Vagina (tissue), 2 donors: ENCODE measurements around the gene UBAP1. TPM values are rescaled to one million over a fixed set of nuclear protein-coding genes. Genes with fewer than 3 reads are reported as not detected.
A peak's percentile ranks its signal among the peaks of the same experiment; 100 is the strongest.

Experiments used
- DNase-seq, 2 donors: peaks; one replicate each; pipeline ENCODE4 v3.0.0-alpha.2; 2017; ENCODE audit errors: extremely low spot score in 2 of 2
- H3K27ac ChIP-seq: fragments of 200-600 bp; sonication (generic); one replicate; pipeline ENCODE4 v1.5.1; 2019
- H3K27me3 ChIP-seq: fragments of 200-600 bp; sonication (generic); one replicate; pipeline ENCODE4 v1.5.1; 2019
- H3K36me3 ChIP-seq, 2 donors: fragments of 200-600 bp; sonication (generic); one replicate each; pipeline ENCODE4 v1.5.1; 2017 to 2019
- H3K4me1 ChIP-seq: fragments of 200-600 bp; sonication (generic); one replicate; pipeline ENCODE4 v1.5.1; 2019
- H3K4me3 ChIP-seq, 2 donors: fragments of 200-600 bp; sonication (generic); 1 replicate in 1 of 2; 2 replicates in 1 of 2; pipeline ENCODE4 v1.5.1; 2016 to 2019
- H3K9me3 ChIP-seq: fragments of 200-600 bp; sonication (generic); one replicate; pipeline ENCODE4 v1.5.1; 2019
- CTCF ChIP-seq, 3 experiments: fragments of 450-650 bp in 2 of 3; fragments of 200-600 bp in 1 of 3; sonication (generic) in 1 of 3; IDR thresholded peaks; one replicate each; pipeline ENCODE4 v1.5.1; 2017 to 2019; ENCODE audit warnings: antibody characterized with exemption in 3 of 3, mild to moderate bottlenecking in 2 of 3, moderate library complexity in 2 of 3
- POLR2A ChIP-seq, 2 donors: fragments of 450-650 bp; IDR thresholded peaks; one replicate each; pipeline ENCODE4 v1.6.1; 2017; ENCODE audit warnings: antibody characterized with exemption in 2 of 2, mild to moderate bottlenecking in 2 of 2, moderate library complexity in 2 of 2
- POLR2AphosphoS5 ChIP-seq, 2 donors: sonication (generic); formaldehyde crosslinking; IDR thresholded peaks; one replicate each; pipeline ENCODE4 v1.9.0; 2017; ENCODE audit warnings: antibody characterized with exemption in 2 of 2, mild to moderate bottlenecking in 2 of 2, low read depth in 1 of 2; ENCODE audit not compliant: insufficient read depth in 1 of 2
- intact Hi-C: fragments of 100-400 bp; cut with DNase I; formaldehyde crosslinking; loops from one replicate; pipeline ENCODE4 v1.15.1; 2023
- total RNA-seq: library from RNA; depleted of rRNA; stranded (reverse); fragments of >200 nt; gene quantifications from one replicate; pipeline ENCODE4 v1.2.3, GENCODE V29; 2016

Gene UBAP1
- total RNA-seq, 1 donor from 2014 or later, result 43.0 TPM

GRCh38 chr9:34254966-34255825 lies 76.4 kb downstream of the UBAP1 start:
- TF ChIP-seq CTCF (IDR thresholded peaks at IDR 0.05), result no peak
- TF ChIP-seq POLR2AphosphoS5 (IDR thresholded peaks at IDR 0.05; ENCODE audit: insufficient read depth in 1 of 2, low read depth in 1 of 2), result no peak
- no peak for TF ChIP-seq POLR2A (IDR thresholded peaks at IDR 0.05)
- Histone ChIP-seq H3K9me3 (no peaks in the 10 kb centered on the region), H3K36me3 (peaks cover 0 to 21% of the 10 kb centered on the region in 2 donors), H3K27me3 (no peaks in the 10 kb centered on the region), H3K4me3 (no peak overlapping the region), H3K4me1 (peaks cover 30% of the 10 kb centered on the region), H3K27ac (peak overlapping the region; percentile 71)
- intact Hi-C loops, result loop anchor here (10.0 kb wide), 2 partner anchors 80 to 130 kb away; partner anchors contain the start of genes DCAF12 and UBAP1
- no peak for DNase-seq

DNA sequence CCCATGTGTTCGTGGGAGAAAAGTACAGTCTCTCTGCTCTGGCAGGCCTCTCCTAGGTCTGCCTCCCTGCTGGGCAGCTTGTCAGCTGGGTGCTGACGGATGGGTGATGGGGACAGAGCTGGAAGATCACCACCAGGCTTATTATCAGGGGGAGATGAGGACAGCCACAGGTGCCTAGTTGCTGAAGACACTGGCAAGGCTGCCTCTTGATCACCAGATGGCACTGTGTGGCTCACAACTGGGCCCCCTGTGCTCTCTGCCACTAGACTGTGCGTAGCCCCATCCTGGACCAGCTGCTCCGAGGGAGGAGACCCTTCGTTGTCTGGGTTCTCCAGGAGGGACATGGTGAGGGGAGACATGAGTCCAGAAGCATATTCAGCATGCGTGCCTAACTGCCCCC lies 77.3 kb downstream of the UBAP1 start:
- H3K4me1 ChIP-seq, result peaks cover 30% of the 10 kb centered on the region
- no peak overlapping the region for H3K27ac ChIP-seq
- no peak overlapping the region for H3K4me3 ChIP-seq
- TF ChIP-seq POLR2A (IDR thresholded peaks at IDR 0.05) (no peak), CTCF (IDR thresholded peaks at IDR 0.05) (no peak)
- no peaks in the 10 kb centered on the region for H3K9me3 ChIP-seq
- intact Hi-C loops, result loop anchor here (10.0 kb wide), 2 partner anchors 81 to 131 kb away; partner anchors contain the start of genes DCAF12 and UBAP1
- peaks cover 0 to 12% of the 10 kb centered on the region in 2 donors for H3K36me3 ChIP-seq
- H3K27me3 ChIP-seq, result no peaks in the 10 kb centered on the region
- no peak for DNase-seq

GRCh38 chr9:34256987-34257585 lies 78.2 kb downstream of the UBAP1 start:
- no peak overlapping the region for H3K4me3 ChIP-seq
- no peaks in the 10 kb centered on the region for H3K27me3 ChIP-seq
- H3K4me1 ChIP-seq, result peaks cover 30% of the 10 kb centered on the region
- intact Hi-C loops, result loop anchor here (10.0 kb wide), 2 partner anchors 82 to 132 kb away; partner anchors contain the start of genes DCAF12 and UBAP1
- no peaks in the 10 kb centered on the region for H3K9me3 ChIP-seq
- H3K27ac ChIP-seq, result no peak overlapping the region
- DNase-seq, result no peak
- peaks cover 0 to 2% of the 10 kb centered on the region in 2 donors for H3K36me3 ChIP-seq
- TF ChIP-seq CTCF (IDR thresholded peaks at IDR 0.05) (no peak), POLR2A (IDR thresholded peaks at IDR 0.05) (no peak), POLR2AphosphoS5 (IDR thresholded peaks at IDR 0.05; ENCODE audit: insufficient read depth in 1 of 2, low read depth in 1 of 2) (no peak)

DNA sequence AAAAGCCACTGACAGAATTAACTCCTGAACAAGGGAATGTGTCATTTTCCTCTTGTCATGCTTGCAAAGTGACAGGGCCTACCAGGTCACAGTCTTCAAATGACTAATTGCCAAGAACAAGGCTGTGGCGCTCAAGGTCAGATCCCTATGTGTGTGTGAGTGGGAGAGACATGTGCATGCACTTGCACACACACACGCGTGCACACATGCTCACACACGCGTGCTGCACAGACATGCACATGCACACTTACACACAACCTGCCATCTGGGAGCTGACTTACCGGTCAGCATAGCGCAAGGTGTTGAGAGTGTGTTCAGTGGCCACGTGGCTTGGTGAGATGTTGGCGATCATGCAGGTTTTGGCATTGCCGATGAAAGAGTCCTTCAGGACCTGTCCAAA lies 80.5 kb downstream of the UBAP1 start:
- no peak overlapping the region for H3K27ac ChIP-seq
- no peak overlapping the region for H3K4me3 ChIP-seq
- peaks cover 13% of the 10 kb centered on the region for H3K4me1 ChIP-seq
- DNase-seq, result no peak
- no peaks in the 10 kb centered on the region for H3K9me3 ChIP-seq
- intact Hi-C loops, result loop anchor here (10.0 kb wide), 2 partner anchors 85 to 135 kb away; partner anchors contain the start of genes DCAF12 and UBAP1
- TF ChIP-seq CTCF (IDR thresholded peaks at IDR 0.05), result no peak
- no peak for TF ChIP-seq POLR2A (IDR thresholded peaks at IDR 0.05)
- TF ChIP-seq POLR2AphosphoS5 (IDR thresholded peaks at IDR 0.05; ENCODE audit: insufficient read depth in 1 of 2, low read depth in 1 of 2), result no peak
- H3K27me3 ChIP-seq, result no peaks in the 10 kb centered on the region
- H3K36me3 ChIP-seq, result no peaks in the 10 kb centered on the region
